Effector memory CD4-positive, alpha-beta T cell (primary cell): Measurements from ENCODE around the gene STAC3.

Source experiments
- DNase-seq, 3 donors: peaks; one replicate each; pipeline ENCODE4 v3.0.0-alpha.2; 2020
- H3K27ac ChIP-seq: 2 replicates; pipeline ENCODE4 v1.7.0; 2013; ENCODE audit warnings: mild to moderate bottlenecking, low read length, moderate library complexity; ENCODE audit not compliant: insufficient read depth, poor library complexity, severe bottlenecking
- H3K27me3 ChIP-seq: replicated peaks from 2 replicates; pipeline ENCODE4 v1.7.0; 2013; ENCODE audit warnings: mild to moderate bottlenecking, low read length; ENCODE audit not compliant: insufficient read depth, control insufficient read depth, poor library complexity, severe bottlenecking
- H3K36me3 ChIP-seq: 2 replicates; pipeline ENCODE4 v1.7.0; 2013; ENCODE audit warnings: mild to moderate bottlenecking, low read length, moderate library complexity; ENCODE audit not compliant: control insufficient read depth, insufficient read depth
- H3K4me1 ChIP-seq: 2 replicates; pipeline ENCODE4 v1.7.0; 2013; ENCODE audit warnings: low read length, mild to moderate bottlenecking; ENCODE audit not compliant: control insufficient read depth, insufficient read depth, poor library complexity, severe bottlenecking
- H3K4me3 ChIP-seq: 2 replicates; pipeline ENCODE4 v1.7.0; 2013; ENCODE audit warnings: low read length, low read depth, mild to moderate bottlenecking; ENCODE audit not compliant: insufficient read depth, poor library complexity, severe bottlenecking
- H3K9me3 ChIP-seq: 2 replicates; pipeline ENCODE4 v1.7.0; 2013; ENCODE audit warnings: mild to moderate bottlenecking, low read length, moderate library complexity; ENCODE audit not compliant: control insufficient read depth

The STAC3 gene

DNA sequence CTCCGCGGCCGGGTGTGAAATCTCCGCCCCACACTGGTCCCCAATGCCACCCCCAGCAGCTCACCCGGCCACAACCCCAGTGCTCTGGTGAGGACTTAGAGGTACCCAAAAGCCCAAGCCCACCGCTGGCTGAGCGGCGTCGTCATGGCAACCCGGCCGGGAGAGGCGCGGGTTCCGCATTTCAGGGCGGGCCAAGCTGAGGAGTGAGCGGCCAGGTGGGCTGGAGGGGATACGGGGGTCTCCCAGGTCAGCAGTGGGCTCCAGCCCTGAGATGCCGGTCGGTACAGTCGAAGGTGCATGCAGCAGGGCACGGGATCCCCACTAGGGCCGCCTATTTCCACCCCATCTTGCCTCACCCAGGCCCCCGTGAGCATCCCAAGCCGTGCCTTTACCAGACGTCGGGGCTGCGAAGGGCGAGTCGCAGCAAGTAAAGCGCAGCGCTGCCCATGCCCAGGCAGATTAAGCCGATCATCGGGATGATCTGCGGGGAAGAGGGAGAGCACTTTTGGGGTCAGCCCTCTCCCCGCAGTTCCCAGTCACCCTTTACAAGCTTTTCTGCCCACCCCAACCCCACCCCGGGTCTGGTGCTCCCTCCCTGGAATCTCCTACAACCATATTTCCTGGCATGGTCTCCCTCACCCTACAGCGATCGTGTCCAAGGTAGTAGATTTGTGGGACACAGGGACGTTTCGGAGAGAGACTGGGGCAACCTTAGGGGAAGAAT, 14.6 kb downstream of the STAC3 start:
- Histone ChIP-seq H3K9me3 (no peaks in the 10 kb centered on the region), H3K4me3 (no peak overlapping the region), H3K27ac (no peak overlapping the region), H3K36me3 (peaks cover 30% of the 10 kb centered on the region), H3K4me1 (peaks cover 48% of the 10 kb centered on the region), H3K27me3 (peaks cover 17% of the 10 kb centered on the region)
- no peak for DNase-seq

DNA sequence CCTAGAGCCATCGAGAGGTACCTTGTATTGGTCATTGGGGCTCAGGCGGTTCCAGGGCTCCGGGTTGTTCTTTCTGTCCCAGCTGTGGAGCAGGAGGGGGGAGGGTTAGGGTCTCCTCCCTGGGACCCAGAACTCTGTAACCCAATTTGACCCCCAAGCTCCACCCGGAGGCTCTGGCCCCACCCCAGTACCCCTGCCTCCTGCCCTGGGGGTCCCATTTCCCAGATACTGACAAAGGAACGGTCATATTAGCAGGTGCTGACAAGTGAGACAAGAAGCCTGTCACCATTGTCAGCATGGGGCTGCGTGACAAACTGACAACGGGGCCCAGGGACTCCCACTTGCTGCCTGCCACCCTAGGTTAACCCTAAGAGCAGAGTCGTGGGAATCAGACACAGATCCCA, 15.3 kb downstream of the STAC3 start:
- H3K4me1 ChIP-seq: peaks cover 45% of the 10 kb centered on the region
- peaks cover 30% of the 10 kb centered on the region for H3K36me3 ChIP-seq
- H3K27ac ChIP-seq: no peak overlapping the region
- peaks cover 16% of the 10 kb centered on the region for H3K27me3 ChIP-seq
- DNase-seq: no peak
- H3K9me3 ChIP-seq: no peaks in the 10 kb centered on the region
- no peak overlapping the region for H3K4me3 ChIP-seq

DNA sequence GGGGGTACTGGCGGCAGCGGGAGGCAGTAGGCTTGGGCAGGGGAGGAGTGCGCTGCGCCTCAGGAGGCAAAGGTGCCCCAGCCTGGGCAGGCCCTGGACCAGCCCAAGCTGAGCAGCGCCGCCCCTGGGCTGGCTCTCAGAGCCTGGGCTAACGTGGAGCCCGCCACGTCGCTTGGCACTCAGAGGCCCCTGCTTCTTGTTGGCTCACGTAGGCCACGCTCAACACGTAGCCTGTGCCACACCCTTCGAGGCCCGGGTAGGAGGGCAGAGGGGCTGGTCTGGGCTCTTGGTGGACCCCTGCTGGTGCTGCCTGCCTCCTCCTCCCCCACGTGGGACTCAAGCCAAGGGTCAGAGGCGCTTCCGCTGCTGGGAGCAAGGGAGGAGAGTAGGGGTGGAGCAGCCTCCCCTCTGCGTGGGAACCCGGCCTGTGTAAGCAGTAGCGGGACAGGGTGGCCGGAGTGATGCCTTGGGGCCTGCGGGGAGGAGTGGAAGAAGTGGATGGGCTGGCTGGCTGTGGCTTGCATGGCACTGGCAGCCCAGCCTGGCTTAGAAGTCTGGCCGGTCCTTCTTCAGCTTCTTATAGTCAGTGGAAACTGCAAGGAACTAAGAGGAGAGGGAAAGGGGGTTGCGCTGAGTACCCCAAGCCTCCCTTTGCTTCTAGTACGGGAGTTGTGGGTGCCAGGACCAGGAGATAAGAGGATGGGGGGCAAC, 15.8 kb downstream of the STAC3 start:
- Histone ChIP-seq H3K27ac (no peak overlapping the region), H3K36me3 (peaks cover 30% of the 10 kb centered on the region), H3K9me3 (no peaks in the 10 kb centered on the region), H3K4me3 (no peak overlapping the region), H3K27me3 (peaks cover 16% of the 10 kb centered on the region), H3K4me1 (peaks cover 47% of the 10 kb centered on the region)
- no peak for DNase-seq

DNA sequence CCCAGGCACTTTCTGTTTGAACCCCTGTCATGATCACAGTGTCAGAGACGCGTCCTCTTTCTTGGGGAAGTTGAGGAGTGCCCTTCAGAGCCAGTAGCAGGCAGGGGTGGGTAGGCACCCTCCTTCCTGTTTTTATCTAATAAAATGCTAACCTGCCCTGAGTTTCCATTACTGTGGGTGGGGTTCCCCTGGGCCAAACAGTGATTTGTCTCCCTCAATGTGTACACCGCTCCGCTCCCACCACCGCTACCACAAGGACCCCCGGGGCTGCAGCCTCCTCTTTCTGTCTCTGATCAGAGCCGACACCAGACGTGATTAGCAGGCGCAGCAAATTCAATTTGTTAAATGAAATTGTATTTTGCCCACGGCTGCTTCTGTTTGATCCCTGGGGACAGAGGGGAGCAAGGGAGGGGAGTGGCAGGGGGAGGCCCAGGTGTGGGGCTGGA, 16.4 kb downstream of the STAC3 start:
- Histone ChIP-seq H3K36me3 (peaks cover 30% of the 10 kb centered on the region), H3K4me3 (no peak overlapping the region), H3K27ac (no peak overlapping the region), H3K4me1 (peaks cover 46% of the 10 kb centered on the region), H3K9me3 (no peaks in the 10 kb centered on the region), H3K27me3 (peaks cover 16% of the 10 kb centered on the region)
- DNase-seq: no peak

GRCh38 chr12:57234233-57234570, 16.8 kb downstream of the STAC3 start:
- H3K4me3 ChIP-seq: no peak overlapping the region
- H3K36me3 ChIP-seq: peaks cover 30% of the 10 kb centered on the region
- H3K27ac ChIP-seq: no peak overlapping the region
- no peaks in the 10 kb centered on the region for H3K9me3 ChIP-seq
- H3K27me3 ChIP-seq: peaks cover 16% of the 10 kb centered on the region
- H3K4me1 ChIP-seq: peaks cover 46% of the 10 kb centered on the region
- no peak for DNase-seq

GRCh38 chr12:57233357-57234232, 17.4 kb downstream of the STAC3 start:
- Histone ChIP-seq H3K36me3 (peaks cover 30% of the 10 kb centered on the region), H3K4me3 (no peak overlapping the region), H3K27me3 (peaks cover 12% of the 10 kb centered on the region), H3K9me3 (no peaks in the 10 kb centered on the region), H3K4me1 (peaks cover 47% of the 10 kb centered on the region), H3K27ac (no peak overlapping the region)
- DNase-seq: no peak

DNA sequence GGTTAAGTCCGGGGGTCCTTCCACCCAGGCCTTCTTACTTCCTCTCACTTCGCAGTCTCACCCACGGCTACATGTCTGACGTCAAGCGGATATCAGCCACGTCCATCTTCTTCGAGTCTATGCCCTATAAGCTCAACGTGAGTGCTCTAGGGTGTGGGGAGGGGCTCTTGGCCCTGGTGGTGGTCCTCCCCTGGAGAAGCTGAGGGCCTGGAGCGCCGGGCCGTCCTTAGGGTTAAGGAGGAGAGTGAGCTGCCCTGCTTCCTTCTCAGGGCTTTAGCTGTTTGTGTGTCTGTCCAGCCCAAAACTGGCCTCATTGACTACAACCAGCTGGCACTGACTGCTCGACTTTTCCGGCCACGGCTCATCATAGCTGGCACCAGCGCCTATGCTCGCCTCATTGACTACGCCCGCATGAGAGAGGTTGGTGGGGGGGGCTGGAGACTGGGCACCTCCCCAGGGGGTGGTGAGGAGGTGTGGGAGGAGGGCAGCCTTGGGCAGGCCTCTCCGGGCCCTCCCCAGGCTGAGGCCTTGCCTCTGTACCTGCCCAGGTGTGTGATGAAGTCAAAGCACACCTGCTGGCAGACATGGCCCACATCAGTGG, 18.7 kb downstream of the STAC3 start:
- no peak for DNase-seq

DNA sequence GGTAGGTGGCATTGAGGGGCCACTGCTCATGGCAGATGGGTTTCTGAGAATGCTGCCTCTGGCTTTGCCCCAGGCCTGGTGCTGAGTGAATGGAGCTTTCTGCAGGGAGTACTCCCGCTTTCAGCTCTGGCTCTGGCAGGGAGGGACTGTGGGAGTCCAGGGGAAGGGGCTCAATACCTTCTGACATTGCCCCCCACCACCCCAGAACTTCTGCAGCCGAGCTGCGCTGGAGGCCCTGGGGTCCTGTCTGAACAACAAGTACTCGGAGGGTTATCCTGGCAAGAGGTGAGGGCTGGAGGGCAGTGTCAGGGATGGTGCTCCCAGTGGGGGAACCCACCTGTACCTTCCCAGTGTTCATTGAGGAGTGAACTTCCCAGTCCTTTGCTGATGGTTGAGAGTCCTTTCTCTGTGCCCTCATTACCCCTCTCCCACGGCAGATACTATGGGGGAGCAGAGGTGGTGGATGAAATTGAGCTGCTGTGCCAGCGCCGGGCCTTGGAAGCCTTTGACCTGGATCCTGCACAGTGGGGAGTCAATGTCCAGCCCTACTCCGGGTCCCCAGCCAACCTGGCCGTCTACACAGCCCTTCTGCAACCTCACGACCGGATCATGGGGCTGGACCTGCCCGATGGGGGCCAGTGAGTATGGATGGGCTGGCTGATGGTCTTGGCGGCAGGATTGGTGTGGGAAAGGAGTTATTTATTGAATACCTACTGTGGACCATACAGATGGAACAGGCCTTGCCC, 19.5 kb downstream of the STAC3 start:
- H3K9me3 ChIP-seq: no peaks in the 10 kb centered on the region
- peaks cover 30% of the 10 kb centered on the region for H3K36me3 ChIP-seq
- no peak overlapping the region for H3K4me3 ChIP-seq
- H3K27ac ChIP-seq: no peak overlapping the region
- DNase-seq: no peak
- H3K27me3 ChIP-seq: peaks cover 3% of the 10 kb centered on the region
- peaks cover 27% of the 10 kb centered on the region for H3K4me1 ChIP-seq

More for the DNA sequence above, 18.7 kb downstream of the STAC3 start:
- H3K9me3 ChIP-seq: no peaks in the 10 kb centered on the region
- H3K27me3 ChIP-seq: no peaks in the 10 kb centered on the region
- H3K4me3 ChIP-seq: no peak overlapping the region
- H3K36me3 ChIP-seq: peaks cover 30% of the 10 kb centered on the region
- no peak overlapping the region for H3K27ac ChIP-seq
- peaks cover 35% of the 10 kb centered on the region for H3K4me1 ChIP-seq

DNA sequence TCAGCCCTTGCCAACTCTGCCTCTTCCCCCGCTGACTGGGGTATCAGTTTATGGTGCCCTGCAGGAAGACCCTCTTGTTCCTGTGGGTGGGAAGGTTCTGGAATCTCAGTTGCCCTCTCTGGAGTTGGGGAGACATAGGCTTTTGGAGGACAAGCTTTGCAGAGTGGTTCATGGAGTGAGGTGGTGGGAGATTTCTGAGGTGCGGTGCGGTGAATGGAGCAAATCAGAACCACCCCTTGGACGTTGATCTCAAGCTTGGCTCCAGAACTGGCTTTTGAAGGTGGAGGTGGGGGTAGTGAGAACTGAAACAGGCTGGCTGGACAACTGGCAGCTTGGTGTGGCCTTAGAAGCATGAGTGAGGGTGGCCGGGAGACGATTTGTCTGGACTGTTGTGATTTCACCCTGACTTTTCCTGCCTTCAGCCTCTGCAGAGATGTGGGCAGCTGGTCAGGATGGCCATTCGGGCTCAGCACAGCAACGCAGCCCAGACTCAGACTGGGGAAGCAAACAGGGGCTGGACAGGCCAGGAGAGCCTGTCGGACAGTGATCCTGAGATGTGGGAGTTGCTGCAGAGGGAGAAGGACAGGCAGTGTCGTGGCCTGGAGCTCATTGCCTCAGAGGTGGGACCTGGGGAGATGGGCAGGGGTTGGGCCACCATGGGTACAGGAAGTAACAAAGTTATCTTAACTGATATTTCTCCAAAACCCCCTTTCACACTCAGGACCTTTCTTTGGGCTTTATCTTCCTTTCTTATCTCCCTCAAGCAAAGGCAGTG, 20.4 kb downstream of the STAC3 start:
- H3K27ac ChIP-seq: no peak overlapping the region
- peaks cover 30% of the 10 kb centered on the region for H3K36me3 ChIP-seq
- no peak for DNase-seq
- peaks cover 32% of the 10 kb centered on the region for H3K4me1 ChIP-seq
- no peaks in the 10 kb centered on the region for H3K9me3 ChIP-seq
- H3K27me3 ChIP-seq: peaks cover 12% of the 10 kb centered on the region
- peak overlapping the region; percentile 66 for H3K4me3 ChIP-seq
